Left lung (tissue), 10 donors: ENCODE measurements around the gene MYBPHL. TPM values are rescaled to one million over a fixed set of nuclear protein-coding genes. Genes with fewer than 3 reads are reported as not detected.

Experiments
- ATAC-seq: fragments of 200-7000 bp; cut with Tn5 transposase; one replicate; pipeline ENCODE4 v1.9.1; 2020; ENCODE audit warnings: moderate library complexity
- DNase-seq, 4 donors: peaks; one replicate each; pipeline ENCODE4 v3.0.0-alpha.2; 2013 to 2020
- H3K27ac ChIP-seq, 2 donors: fragments of 200-600 bp; sonication (generic) in 1 of 2; one replicate each; pipeline versions ENCODE4 v1.5.0 to v1.8.0; 2020 to 2021
- H3K27me3 ChIP-seq, 2 donors: fragments of 200-600 bp; sonication (generic) in 1 of 2; one replicate each; pipeline versions ENCODE4 v1.5.0 to v1.8.0; 2020 to 2021
- H3K36me3 ChIP-seq, 2 donors: fragments of 200-600 bp; sonication (generic) in 1 of 2; one replicate each; pipeline versions ENCODE4 v1.5.0 to v1.8.0; 2020 to 2021
- H3K4me1 ChIP-seq, 2 donors: fragments of 200-600 bp; one replicate each; pipeline ENCODE4 v1.8.0; 2021
- H3K4me3 ChIP-seq, 2 donors: fragments of 200-600 bp; sonication (generic) in 1 of 2; one replicate each; pipeline versions ENCODE4 v1.5.0 to v1.8.0; 2020 to 2021; ENCODE audit warnings: mild to moderate bottlenecking in 1 of 2
- H3K9me3 ChIP-seq, 2 donors: fragments of 200-600 bp; sonication (generic) in 1 of 2; one replicate each; pipeline versions ENCODE4 v1.5.0 to v1.8.0; 2020 to 2021
- CTCF ChIP-seq, 2 donors: fragments of 200-600 bp; sonication (generic) in 1 of 2; IDR thresholded peaks; one replicate each; pipeline versions ENCODE4 v1.5.0 to v1.8.0; 2021; ENCODE audit warnings: antibody characterized with exemption in 2 of 2
- intact Hi-C, 2 donors: fragments of 100-400 bp; cut with DNase I; formaldehyde crosslinking; loops; one replicate each; pipeline versions ENCODE4 v1.11.2 to v1.14.2; 2022
- polyA plus RNA-seq, 6 donors: library from polyadenylated mRNA; unstranded; fragments of 120-200 nt; gene quantifications; one replicate each; pipeline ENCODE4 v1.2.1, GENCODE V29; 2013; ENCODE audit not compliant: insufficient read length in 6 of 6
- total RNA-seq, 2 donors: library from RNA; stranded (reverse); fragmentation: NEBNext Ultra II Directional; extraction: Animal tissue kit (Norgen Biotek cat#: 25700); gene quantifications; one replicate each; pipeline ENCODE4 v1.2.1, GENCODE V29; 2021
- donor health status: DM: no; HTN: yes; CAD: no.
- donor health status: DM: no; HTN: no; CAD: no.

The MYBPHL gene
- total and polyA plus RNA-seq, 8 donors: 0.24 to 21.4 (median 0.35) TPM; not detected in 2

DNA sequence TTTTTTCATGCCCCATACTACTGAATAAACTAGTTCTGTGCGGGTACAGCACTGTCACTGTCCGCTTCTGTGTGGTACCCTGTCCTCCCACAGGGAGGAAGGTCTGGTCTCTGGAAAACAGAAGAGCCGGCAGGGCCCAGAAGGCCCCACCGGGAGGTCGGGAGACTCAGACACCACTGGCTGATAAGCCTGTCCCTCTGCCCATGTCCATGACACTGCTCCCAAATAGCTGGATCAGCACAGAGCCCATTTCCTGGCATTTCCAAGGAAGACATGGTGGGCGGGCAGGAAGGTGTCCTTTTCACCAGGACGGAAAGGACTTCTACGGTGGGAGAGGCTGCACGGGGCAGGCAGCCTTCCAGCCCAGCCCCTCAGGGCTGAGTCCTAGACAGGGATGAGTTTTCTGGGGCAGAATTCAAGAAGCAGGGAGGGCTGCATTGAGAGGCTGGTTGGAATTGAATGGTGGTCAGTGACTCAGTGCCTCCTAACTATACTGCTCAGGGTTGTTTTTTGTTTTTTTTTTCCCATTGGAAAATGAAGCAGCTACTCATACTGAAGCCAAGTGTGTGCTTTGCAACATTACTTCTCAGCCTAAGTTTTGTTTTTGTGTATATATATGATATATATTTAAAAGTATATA lies 31.0 kb downstream of the MYBPHL start:
- peaks cover 13% of the 10 kb centered on the region in 2 donors for H3K4me1 ChIP-seq
- H3K4me3 ChIP-seq: peak overlapping the region; percentile 7 to 33

DNA sequence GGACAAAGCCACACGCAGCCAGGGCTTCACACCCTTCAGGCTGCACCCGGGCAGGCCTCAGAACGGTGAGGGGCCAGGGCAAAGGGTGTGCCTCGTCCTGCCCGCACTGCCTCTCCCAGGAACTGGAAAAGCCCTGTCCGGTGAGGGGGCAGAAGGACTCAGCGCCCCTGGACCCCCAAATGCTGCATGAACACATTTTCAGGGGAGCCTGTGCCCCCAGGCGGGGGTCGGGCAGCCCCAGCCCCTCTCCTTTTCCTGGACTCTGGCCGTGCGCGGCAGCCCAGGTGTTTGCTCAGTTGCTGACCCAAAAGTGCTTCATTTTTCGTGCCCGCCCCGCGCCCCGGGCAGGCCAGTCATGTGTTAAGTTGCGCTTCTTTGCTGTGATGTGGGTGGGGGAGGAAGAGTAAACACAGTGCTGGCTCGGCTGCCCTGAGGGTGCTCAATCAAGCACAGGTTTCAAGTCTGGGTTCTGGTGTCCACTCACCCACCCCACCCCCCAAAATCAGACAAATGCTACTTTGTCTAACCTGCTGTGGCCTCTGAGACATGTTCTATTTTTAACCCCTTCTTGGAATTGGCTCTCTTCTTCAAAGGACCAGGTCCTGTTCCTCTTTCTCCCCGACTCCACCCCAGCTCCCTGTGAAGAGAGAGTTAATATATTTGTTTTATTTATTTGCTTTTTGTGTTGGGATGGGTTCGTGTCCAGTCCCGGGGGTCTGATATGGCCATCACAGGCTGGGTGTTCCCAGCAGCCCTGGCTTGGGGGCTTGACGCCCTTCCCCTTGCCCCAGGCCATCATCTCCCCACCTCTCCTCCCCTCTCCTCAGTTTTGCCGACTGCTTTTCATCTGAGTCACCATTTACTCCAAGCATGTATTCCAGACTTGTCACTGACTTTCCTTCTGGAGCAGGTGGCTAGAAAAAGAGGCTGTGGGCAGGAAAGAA lies 32.0 kb downstream of the MYBPHL start:
- Histone ChIP-seq H3K36me3 (peaks cover 0 to 2% of the 10 kb centered on the region in 2 donors), H3K9me3 (no peaks in the 10 kb centered on the region), H3K27me3 (no peaks in the 10 kb centered on the region), H3K4me3 (peak overlapping the region; percentile 21 to 33), H3K27ac (peak overlapping the region; percentile 48 to 78), H3K4me1 (peaks cover 10 to 13% of the 10 kb centered on the region in 2 donors)
- peak; percentile 78 for ATAC-seq
- TF ChIP-seq CTCF (IDR thresholded peaks at IDR 0.05): no peak
- intact Hi-C loops: loop anchor here in 1 of 2 donors (5.0 kb wide), 1 partner anchor 122 kb away; the partner anchor contains the start of gene SORT1
- peak in 3 of 4 donors; percentile 68 to 85 (median 83) for DNase-seq

More for the DNA sequence above, 31.0 kb downstream of the MYBPHL start:
- intact Hi-C loops: loop anchor here in 1 of 2 donors (5.0 kb wide), 1 partner anchor 121 kb away; the partner anchor contains the start of gene SORT1
- Histone ChIP-seq H3K36me3 (peaks cover 0 to 4% of the 10 kb centered on the region in 2 donors), H3K27me3 (no peaks in the 10 kb centered on the region), H3K9me3 (no peaks in the 10 kb centered on the region), H3K27ac (peak overlapping the region in 1 of 2 donors; percentile 54)
- DNase-seq (peak in 1 of 4 donors; percentile 38), ATAC-seq (no peak)
- no peak for TF ChIP-seq CTCF (IDR thresholded peaks at IDR 0.05)

DNA sequence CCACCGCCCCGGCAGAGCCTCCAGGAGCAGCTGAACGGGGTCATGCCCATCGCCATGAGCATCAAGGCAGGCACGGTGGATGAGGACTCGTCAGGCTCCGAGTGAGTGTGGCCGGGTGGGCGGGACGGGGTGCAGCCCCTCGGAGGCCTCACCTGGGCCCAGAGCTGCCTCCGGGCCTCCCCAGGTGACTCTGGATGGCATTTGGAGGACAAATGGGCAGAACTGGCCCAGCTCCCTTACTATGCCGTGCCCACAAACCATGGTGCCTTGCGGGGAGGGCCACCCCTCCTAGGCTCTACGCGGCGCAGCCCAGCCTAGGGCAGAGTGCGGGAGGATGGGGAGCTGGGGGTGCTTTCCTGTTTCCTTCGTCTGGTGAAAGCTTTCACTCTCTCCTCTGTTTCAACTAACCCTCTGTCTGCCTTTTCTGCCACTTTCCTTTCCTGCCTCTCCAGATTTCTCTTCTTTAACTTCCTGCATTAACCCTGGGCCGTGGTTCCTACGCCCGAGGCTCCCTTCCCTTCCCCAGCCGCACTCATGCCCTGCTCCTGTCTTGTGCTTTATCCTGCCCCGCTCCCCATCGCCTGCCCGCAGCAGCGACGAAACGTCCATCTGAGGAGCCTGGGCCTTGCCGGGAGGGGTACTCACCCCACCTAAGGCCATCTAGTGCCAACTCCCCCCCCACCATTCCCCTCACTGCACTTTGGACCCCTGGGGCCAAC lies 33.1 kb downstream of the MYBPHL start:
- ATAC-seq (peak; percentile 58), DNase-seq (peak in 1 of 4 donors; percentile 74)
- Histone ChIP-seq H3K4me1 (peaks cover 10 to 13% of the 10 kb centered on the region in 2 donors), H3K27me3 (no peaks in the 10 kb centered on the region), H3K27ac (peak overlapping the region in 1 of 2 donors; percentile 78), H3K36me3 (no peaks in the 10 kb centered on the region), H3K9me3 (no peaks in the 10 kb centered on the region), H3K4me3 (peak overlapping the region; percentile 21 to 33)
- no peak for TF ChIP-seq CTCF (IDR thresholded peaks at IDR 0.05)
- intact Hi-C loops: no loop called here

DNA sequence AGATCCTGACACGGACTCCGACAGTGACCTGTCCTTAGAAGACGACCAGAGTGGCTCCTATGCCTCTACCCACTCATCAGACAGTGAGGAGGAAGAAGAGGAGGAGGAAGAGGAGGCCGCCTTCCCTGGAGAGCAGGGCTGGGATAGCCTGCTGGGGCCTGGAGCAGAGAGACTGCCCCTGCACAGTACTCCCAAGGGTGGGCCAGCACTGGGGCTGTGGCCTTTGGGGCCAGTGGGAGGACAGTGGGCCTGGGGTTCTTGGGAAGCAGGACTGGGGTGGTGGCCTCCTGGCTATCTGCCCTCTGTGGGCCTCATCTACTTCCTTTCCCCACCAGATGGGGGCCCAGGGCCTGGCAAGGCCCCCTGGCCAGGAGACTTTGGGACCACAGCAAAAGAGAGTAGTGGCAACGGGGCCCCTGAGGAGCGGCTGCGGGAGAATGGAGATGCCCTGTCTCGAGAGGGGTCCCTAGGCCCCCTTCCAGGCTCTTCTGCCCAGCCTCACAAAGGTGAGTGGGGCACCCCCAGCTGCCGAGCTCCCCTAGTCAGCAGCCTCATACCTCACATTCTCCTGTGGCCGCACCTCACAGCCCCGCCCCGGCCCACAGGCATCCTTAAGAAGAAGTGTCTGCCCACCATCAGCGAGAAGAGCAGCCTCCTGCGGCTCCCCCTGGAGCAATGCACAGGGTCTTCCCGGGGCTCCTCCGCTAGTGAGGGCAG lies 33.8 kb downstream of the MYBPHL start:
- Histone ChIP-seq H3K4me3 (peak overlapping the region; percentile 21 to 33), H3K36me3 (no peaks in the 10 kb centered on the region), H3K27ac (no peak overlapping the region), H3K9me3 (no peaks in the 10 kb centered on the region), H3K4me1 (peaks cover 10 to 13% of the 10 kb centered on the region in 2 donors), H3K27me3 (no peaks in the 10 kb centered on the region)
- intact Hi-C loops: no loop called here
- TF ChIP-seq CTCF (IDR thresholded peaks at IDR 0.05): no peak
- DNase-seq (peak in 1 of 4 donors; percentile 80), ATAC-seq (peak; percentile 25)
